NCI-H128 (cell line): ENCODE results near the gene HTR6.

ENCODE experiments used
- DNase-seq: peaks from one replicate; lab custom pipeline; 2025; ENCODE audit not compliant: unreplicated experiment; lab: John Stamatoyannopoulos, UW

Gene HTR6

DNA sequence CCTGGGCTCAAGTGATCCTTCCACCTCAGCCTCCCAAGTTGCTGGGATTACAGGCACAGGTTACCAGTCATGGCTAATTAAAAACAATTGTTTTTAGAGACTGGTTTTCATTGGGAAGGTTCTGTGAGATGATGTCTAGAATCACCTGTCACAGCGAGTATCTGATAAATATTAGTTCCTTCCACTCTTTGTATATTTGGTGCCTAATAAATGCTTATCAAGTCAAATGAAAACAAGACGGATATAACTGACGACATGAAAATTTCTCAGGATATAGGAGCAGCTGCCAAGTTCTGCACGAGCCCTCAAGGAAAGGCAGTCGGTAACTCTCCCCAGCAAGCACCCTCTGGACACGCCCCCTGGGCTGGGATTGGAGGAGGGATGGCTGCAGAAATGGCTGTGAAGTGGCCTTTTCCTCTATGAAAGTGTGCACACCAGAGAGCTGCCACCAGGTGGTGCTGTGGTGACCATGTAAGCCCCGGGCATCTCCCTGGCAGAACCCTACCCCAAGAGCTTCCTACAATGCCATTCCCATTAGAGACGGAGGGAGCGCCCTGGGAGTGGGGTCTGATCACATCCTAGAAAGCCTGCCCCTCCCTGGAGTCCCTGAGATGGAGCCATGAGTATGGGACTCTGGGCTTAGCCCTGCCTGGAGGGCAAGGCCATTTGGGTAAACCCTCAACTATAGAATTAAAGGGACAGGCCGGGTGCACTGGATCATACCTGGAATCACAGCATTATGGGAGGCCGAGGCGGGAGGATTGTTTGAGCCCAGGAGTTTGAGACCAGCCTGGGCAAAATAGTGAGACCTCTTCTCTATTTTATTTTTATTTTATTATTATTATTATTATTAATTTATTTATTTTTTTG, 50.9 kb downstream of the HTR6 start:
- DNase-seq, result peak; percentile 91

GRCh38 chr1:19717467-19717866, 52.8 kb downstream of the HTR6 start:
- DNase-seq, result no peak

DNA sequence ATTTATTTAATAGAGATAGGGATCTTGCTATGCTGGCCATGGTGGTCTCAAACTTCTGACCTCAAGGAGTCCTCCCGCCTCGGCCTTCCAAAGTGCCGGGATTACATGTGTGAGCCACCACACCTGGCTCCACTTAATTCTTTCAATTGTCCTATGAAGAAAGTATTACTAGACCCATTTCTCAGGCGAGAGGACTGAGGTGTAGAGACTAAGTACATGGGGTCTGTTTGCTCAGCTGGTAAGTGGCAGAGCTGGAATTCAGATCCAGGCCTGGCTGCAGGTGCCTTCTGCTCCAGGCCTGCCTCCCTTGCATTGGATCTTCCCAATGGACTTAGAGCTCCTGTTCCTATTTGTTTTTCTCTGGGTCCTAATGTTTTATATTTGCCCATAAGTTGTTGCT, 55.5 kb downstream of the HTR6 start:
- DNase-seq, result no peak

- no peak for DNase-seq
Observed at GRCh38 chr1:19720973-19721372, 56.3 kb downstream of the HTR6 start.

DNA sequence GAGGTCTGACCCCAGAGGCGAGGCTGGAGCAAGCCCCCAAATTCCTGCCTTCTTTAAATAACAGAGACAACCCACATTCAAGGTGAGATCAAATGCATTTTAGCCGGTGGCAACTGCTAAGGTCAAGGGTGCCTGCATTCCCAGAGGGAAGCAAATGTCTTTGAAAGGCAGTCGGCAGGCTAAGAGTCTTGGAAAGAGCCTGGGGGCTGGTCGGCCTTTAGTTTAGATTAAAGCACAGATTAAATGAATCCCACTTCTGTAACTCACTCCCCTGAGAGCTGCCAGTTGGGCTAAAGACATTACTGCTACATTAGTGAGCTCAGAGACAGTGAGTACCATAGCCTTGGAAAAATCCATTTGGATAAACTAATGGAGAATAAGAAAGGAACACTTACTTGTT, 59.2 kb downstream of the HTR6 start:
- no peak for DNase-seq

DNA sequence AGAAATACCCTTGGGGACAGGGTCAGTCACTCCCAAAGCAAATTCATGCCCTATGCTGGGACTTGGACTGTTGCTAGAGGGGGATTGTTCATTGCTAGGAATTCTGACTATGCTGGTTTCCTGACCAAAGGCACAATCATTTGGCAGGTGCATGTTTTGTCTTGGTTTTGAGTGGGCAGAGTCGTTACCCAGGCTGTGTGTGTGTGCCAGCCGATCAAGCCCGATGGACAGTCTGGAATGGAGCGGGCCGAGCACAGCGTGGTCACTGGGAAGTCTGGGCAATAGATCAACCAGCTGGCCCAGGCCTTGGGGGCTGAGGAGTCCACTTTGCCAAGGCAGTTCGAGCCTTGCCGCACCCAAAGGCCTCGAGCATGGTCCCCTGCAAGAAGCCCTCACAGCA, 60.9 kb downstream of the HTR6 start:
- no peak for DNase-seq

- DNase-seq, result no peak
Observed at GRCh38 chr1:19728413-19729145, 63.9 kb downstream of the HTR6 start.

GRCh38 chr1:19730232-19730631, 65.6 kb downstream of the HTR6 start:
- no peak for DNase-seq
